GM19455 (cell line): ENCODE data around the gene GM2A.
"Not testable (repeated sequence)": the region's sequence is repeated elsewhere in the genome, so short reads cannot be mapped to it uniquely, and the experiment has no call there.

Experiments used
- ATAC-seq: cut with Tn5 transposase; IDR thresholded peaks from one replicate; pipeline ENCODE4 v1.9.1; 2021; ENCODE audit not compliant: unreplicated experiment

The GM2A gene

GRCh38 chr5:151251001-151251551 lies 1.9 kb upstream of the GM2A start:
- ATAC-seq = no peak

- no peak for ATAC-seq
Measured at GRCh38 chr5:151251621-151252020, 1.4 kb upstream of the GM2A start.

- no peak for ATAC-seq
Measured at GRCh38 chr5:151253605-151253950, 593 bp downstream of the GM2A start.

- ATAC-seq = no peak
Measured at GRCh38 chr5:151254556-151254955, 1.6 kb downstream of the GM2A start.

- ATAC-seq = not testable (repeated sequence)
Measured at GRCh38 chr5:151254990-151255389, 2.0 kb downstream of the GM2A start.

GRCh38 chr5:151255621-151256286 lies 2.8 kb downstream of the GM2A start:
- ATAC-seq = peak; percentile 36

- peak; percentile 26 for ATAC-seq
Measured at GRCh38 chr5:151257731-151258181, 4.8 kb downstream of the GM2A start.

GRCh38 chr5:151258201-151258611 lies 5.2 kb downstream of the GM2A start:
- no peak for ATAC-seq

- ATAC-seq = no peak
Measured at GRCh38 chr5:151258816-151259215, 5.8 kb downstream of the GM2A start.

GRCh38 chr5:151259931-151260330 lies 6.9 kb downstream of the GM2A start:
- ATAC-seq = no peak

- no peak for ATAC-seq
Measured at GRCh38 chr5:151262532-151262931, 9.5 kb downstream of the GM2A start.

- no peak for ATAC-seq
Measured at GRCh38 chr5:151264113-151264512, 11.1 kb downstream of the GM2A start.

- no peak for ATAC-seq
Measured at GRCh38 chr5:151267491-151268260, 14.7 kb downstream of the GM2A start.

GRCh38 chr5:151270599-151270998 lies 17.6 kb downstream of the GM2A start:
- peak; percentile 78 for ATAC-seq

GRCh38 chr5:151271336-151271735 lies 18.4 kb downstream of the GM2A start:
- ATAC-seq = no peak

- no peak for ATAC-seq
Measured at GRCh38 chr5:151274666-151275065, 21.7 kb downstream of the GM2A start.

GRCh38 chr5:151275803-151276202 lies 22.8 kb downstream of the GM2A start:
- no peak for ATAC-seq

GRCh38 chr5:151278845-151279244 lies 25.9 kb downstream of the GM2A start:
- ATAC-seq = no peak

GRCh38 chr5:151280443-151280842 lies 27.5 kb downstream of the GM2A start:
- no peak for ATAC-seq

- no peak for ATAC-seq
Measured at GRCh38 chr5:151281001-151281639, 28.1 kb downstream of the GM2A start.

GRCh38 chr5:151283120-151283825 lies 30.3 kb downstream of the GM2A start:
- no peak for ATAC-seq
